Midbrain (tissue), 1 donor: ENCODE measurements around the gene SLC9A7.

Source experiments
- DNase-seq: peaks from one replicate; lab custom pipeline; 2025; lab: John Stamatoyannopoulos, UW

SLC9A7 gene

GRCh38 chrX:46647251-46647650, 111.7 kb downstream of the SLC9A7 start:
- no peak for DNase-seq

GRCh38 chrX:46645614-46646013, 113.3 kb downstream of the SLC9A7 start:
- no peak for DNase-seq

GRCh38 chrX:46643636-46644035, 115.3 kb downstream of the SLC9A7 start:
- no peak for DNase-seq

- peak; percentile 29 for DNase-seq
Measured at GRCh38 chrX:46642145-46642544, 116.8 kb downstream of the SLC9A7 start.

- DNase-seq = no peak
Measured at GRCh38 chrX:46637938-46638337, 121.0 kb downstream of the SLC9A7 start.

- DNase-seq = no peak
Measured at GRCh38 chrX:46636223-46636622, 122.7 kb downstream of the SLC9A7 start.

- no peak for DNase-seq
Measured at GRCh38 chrX:46635186-46635585, 123.7 kb downstream of the SLC9A7 start.

- DNase-seq = no peak
Measured at GRCh38 chrX:46634577-46634976, 124.3 kb downstream of the SLC9A7 start.

GRCh38 chrX:46630141-46630540, 128.8 kb downstream of the SLC9A7 start:
- no peak for DNase-seq

GRCh38 chrX:46628460-46629371, 130.2 kb downstream of the SLC9A7 start:
- DNase-seq = no peak

GRCh38 chrX:46627711-46628419, 131.1 kb downstream of the SLC9A7 start:
- DNase-seq = no peak

- DNase-seq = no peak
Measured at GRCh38 chrX:46627062-46627461, 131.9 kb downstream of the SLC9A7 start.

- no peak for DNase-seq
Measured at GRCh38 chrX:46626566-46626965, 132.4 kb downstream of the SLC9A7 start.

- no peak for DNase-seq
Measured at GRCh38 chrX:46624090-46624786, 134.7 kb downstream of the SLC9A7 start.

GRCh38 chrX:46621572-46621971, 137.3 kb downstream of the SLC9A7 start:
- DNase-seq = no peak

- no peak for DNase-seq
Measured at GRCh38 chrX:46620505-46620904, 138.4 kb downstream of the SLC9A7 start.

GRCh38 chrX:46618947-46619346, 140.0 kb downstream of the SLC9A7 start:
- DNase-seq = no peak

- DNase-seq = no peak
Measured at GRCh38 chrX:46617906-46618305, 141.0 kb downstream of the SLC9A7 start.

GRCh38 chrX:46611658-46612362, 147.1 kb downstream of the SLC9A7 start:
- DNase-seq = no peak

GRCh38 chrX:46610070-46610658, 148.8 kb downstream of the SLC9A7 start:
- DNase-seq = no peak

GRCh38 chrX:46607916-46608315, 151.0 kb downstream of the SLC9A7 start:
- no peak for DNase-seq
